D721Med (cell line): ENCODE measurements around the gene SLC12A4.
A peak's percentile ranks its signal among the peaks of the same experiment; 100 is the strongest.

Experiments used
- DNase-seq: peaks from one replicate; pipeline ENCODE4 v3.0.0; 2011; ENCODE audit warnings: low spot score; ENCODE audit not compliant: insufficient read length
- FAIRE-seq: peaks from 2 replicates; lab custom pipeline; 2011; peaks lifted over from hg19 to GRCh38; lab: Jason Lieb, UNC
- TF ChIP-seq, protein P1 (sequence below): IDR thresholded peaks from 2 replicates; pipeline ENCODE4 v1.5.1; 2012; ENCODE audit warnings: mild to moderate bottlenecking, control low read depth; ENCODE audit not compliant: insufficient read depth; ENCODE audit errors: missing control alignments

Gene SLC12A4

DNA sequence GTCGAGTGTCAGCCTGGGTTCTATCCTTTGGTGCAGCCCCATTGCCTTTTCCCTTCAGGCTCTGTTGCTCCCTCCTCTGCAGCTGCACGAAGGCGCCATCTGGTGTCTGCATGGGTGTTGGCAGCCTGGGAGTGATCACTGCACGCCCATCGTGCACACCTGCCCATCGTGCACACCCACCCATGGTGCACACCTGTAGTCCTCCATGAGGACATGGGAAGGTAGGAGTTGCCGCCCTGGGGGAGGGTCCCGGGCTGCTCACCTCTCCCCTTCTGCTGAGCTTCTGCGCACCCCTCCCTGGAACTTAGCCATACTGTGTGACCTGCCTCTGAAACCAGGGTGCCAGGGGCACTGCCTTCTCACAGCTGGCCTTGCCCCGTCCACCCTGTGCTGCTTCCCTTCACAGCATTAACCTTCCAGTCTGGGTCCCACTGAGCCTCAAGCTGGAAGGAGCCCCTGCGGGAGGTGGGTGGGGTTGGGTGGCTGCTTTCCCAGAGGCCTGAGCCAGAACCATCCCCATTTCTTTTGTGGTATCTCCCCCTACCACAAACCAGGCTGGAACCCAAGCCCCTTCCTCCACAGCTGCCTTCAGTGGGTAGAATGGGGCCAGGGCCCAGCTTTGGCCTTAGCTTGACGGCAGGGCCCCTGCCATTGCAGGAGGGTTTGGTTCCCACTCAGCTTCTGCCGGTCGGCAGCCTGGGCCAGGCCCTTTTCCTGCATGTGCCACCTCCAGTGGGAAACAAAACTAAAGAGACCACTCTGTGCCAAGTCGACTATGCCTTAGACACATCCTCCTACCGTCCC is 39.7 kb downstream of the SLC12A4 start:
- FAIRE-seq, result no peak
- TF ChIP-seq, protein P1, sequence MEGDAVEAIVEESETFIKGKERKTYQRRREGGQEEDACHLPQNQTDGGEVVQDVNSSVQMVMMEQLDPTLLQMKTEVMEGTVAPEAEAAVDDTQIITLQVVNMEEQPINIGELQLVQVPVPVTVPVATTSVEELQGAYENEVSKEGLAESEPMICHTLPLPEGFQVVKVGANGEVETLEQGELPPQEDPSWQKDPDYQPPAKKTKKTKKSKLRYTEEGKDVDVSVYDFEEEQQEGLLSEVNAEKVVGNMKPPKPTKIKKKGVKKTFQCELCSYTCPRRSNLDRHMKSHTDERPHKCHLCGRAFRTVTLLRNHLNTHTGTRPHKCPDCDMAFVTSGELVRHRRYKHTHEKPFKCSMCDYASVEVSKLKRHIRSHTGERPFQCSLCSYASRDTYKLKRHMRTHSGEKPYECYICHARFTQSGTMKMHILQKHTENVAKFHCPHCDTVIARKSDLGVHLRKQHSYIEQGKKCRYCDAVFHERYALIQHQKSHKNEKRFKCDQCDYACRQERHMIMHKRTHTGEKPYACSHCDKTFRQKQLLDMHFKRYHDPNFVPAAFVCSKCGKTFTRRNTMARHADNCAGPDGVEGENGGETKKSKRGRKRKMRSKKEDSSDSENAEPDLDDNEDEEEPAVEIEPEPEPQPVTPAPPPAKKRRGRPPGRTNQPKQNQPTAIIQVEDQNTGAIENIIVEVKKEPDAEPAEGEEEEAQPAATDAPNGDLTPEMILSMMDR, result peak; percentile 92
- peak; percentile 75 for DNase-seq

- TF ChIP-seq, protein P1, result no peak
- no peak for DNase-seq
- no peak for FAIRE-seq
Measured at GRCh38 chr16:67928147-67928546, 40.3 kb downstream of the SLC12A4 start.

DNA sequence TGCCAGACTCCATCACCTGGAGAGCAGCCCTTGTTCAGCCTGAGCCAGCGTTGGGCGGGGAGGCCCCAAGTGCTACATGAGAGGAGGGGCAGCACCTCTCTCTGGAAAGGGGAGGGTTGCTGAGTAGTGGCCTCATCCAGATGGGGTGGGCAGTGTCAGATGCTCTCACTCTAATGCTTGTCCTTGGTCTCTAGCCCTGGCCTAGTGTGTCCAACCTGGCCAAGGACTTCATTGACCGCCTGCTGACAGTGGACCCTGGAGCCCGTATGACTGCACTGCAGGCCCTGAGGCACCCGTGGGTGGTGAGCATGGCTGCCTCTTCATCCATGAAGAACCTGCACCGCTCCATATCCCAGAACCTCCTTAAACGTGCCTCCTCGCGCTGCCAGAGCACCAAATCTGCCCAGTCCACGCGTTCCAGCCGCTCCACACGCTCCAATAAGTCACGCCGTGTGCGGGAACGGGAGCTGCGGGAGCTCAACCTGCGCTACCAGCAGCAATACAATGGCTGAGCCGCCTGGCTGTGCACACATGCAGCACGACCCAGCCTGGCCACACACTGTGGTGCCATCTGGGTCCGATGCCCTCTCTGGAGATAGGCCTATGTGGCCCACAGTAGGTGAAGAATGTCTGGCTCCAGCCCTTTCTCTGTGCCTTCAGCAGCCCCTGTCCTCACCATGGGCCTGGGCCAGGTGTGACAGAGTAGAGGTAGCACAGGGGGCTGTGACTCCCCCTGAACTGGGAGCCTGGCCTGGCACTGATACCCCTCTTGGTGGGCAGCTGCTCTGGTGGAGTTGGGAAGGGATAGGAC is 41.1 kb downstream of the SLC12A4 start:
- FAIRE-seq (no peak), DNase-seq (no peak)
- TF ChIP-seq, protein P1, result no peak

- FAIRE-seq, result no peak
- no peak for DNase-seq
- TF ChIP-seq, protein P1, result no peak
Measured at GRCh38 chr16:67926181-67926750, 42.2 kb downstream of the SLC12A4 start.

- DNase-seq, result no peak
- no peak for FAIRE-seq
- TF ChIP-seq, protein P1, result no peak
Measured at GRCh38 chr16:67924140-67924906, 44.1 kb downstream of the SLC12A4 start.

DNA sequence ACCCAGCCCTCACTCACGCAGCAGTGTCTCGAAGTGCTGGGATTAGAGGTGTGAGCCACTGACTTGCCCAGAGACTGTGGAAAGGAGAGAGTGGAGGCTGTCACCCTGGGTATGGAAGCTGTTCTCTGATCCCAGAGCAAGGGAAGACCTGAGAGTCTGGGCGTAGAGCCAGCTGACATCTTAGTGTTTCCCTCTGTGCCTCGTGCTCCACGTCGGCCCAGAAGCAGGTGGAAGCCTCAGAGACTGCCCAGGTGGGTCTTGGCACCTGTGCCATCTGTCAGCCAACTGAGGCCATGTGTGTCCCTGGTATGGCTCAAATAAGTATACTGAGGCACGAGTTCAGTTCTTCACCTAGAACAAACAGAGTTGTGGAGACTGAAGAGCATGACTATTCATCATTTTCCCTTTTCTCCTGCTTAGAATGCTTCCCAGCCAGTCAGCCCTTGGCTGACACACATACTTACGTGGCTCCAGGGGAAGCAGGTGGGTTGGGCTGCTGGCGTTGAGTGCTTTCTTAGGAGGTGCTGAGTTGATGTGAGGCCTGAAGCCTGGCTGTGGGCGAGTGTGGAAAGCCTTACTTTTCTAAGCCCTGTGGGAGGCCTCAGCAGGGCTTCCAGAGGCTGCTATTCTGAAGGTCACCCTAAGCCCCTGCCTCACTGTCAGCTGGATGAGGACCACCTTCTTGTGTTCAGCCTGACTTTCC is 44.9 kb downstream of the SLC12A4 start:
- TF ChIP-seq, protein P1, result no peak
- no peak for DNase-seq
- FAIRE-seq, result no peak
